ENCODE results near the gene ZNF519. TPM values are rescaled to one million over a fixed set of nuclear protein-coding genes. Genes with fewer than 3 reads are reported as not detected.

Gene ZNF519
- total and polyA plus RNA-seq, 3 experiments from 2014 or later, result 5.9 to 12.0 (median 9.9) TPM

GRCh38 chr18:14093307-14093915 is 38.8 kb downstream of the ZNF519 start:
- POLR2A ChIA-PET, result no interaction called here
- Histone ChIP-seq H3K36me3 (ENCODE audit: insufficient read depth, low read length) (no peaks in the 10 kb centered on the region), H3K9me3 (ENCODE audit: low read length) (no peaks in the 10 kb centered on the region), H3K4me3 (ENCODE audit: low read length) (no peak overlapping the region), H3K27me3 (ENCODE audit: insufficient read depth, low read length, poor library complexity, severe bottlenecking) (no peaks in the 10 kb centered on the region), H3K4me1 (ENCODE audit: insufficient read depth, low read length) (no peaks in the 10 kb centered on the region), H3K27ac (ENCODE audit: low read depth, low read length) (no peak overlapping the region)
- no peak for DNase-seq
- peak overlapping the region in 1 of 8 donors; percentile 51 for H3K27ac Mint-ChIP-seq
- H3K36me3 Mint-ChIP-seq, result peaks cover 2 to 20% (median 3%) of the 10 kb centered on the region in 3 donors
- no peaks in the 10 kb centered on the region for H3K4me1 Mint-ChIP-seq
- CTCF ChIA-PET, result no interaction called here
- H3K9me3 Mint-ChIP-seq, result peaks cover 0 to 8% (median 0%) of the 10 kb centered on the region in 5 donors
- H3K4me3 Mint-ChIP-seq, result no peak overlapping the region
- no peaks in the 10 kb centered on the region for H3K27me3 Mint-ChIP-seq

- H3K27me3 ChIP-seq (ENCODE audit: insufficient read depth, low read length, poor library complexity, severe bottlenecking), result no peaks in the 10 kb centered on the region
- H3K36me3 Mint-ChIP-seq, result peaks cover 2 to 18% (median 2%) of the 10 kb centered on the region in 3 donors
- no peaks in the 10 kb centered on the region for H3K27me3 Mint-ChIP-seq
- POLR2A ChIA-PET, result no interaction called here
- peaks cover 0 to 7% (median 0%) of the 10 kb centered on the region in 5 donors for H3K9me3 Mint-ChIP-seq
- no peaks in the 10 kb centered on the region for H3K36me3 ChIP-seq (ENCODE audit: insufficient read depth, low read length)
- no peak overlapping the region for H3K27ac ChIP-seq (ENCODE audit: low read depth, low read length)
- no peaks in the 10 kb centered on the region for H3K4me1 Mint-ChIP-seq
- no peaks in the 10 kb centered on the region for H3K9me3 ChIP-seq (ENCODE audit: low read length)
- H3K27ac Mint-ChIP-seq, result peak overlapping the region in 1 of 8 donors; percentile 51
- H3K4me3 ChIP-seq (ENCODE audit: low read length), result no peak overlapping the region
- no peak overlapping the region for H3K4me3 Mint-ChIP-seq
- H3K4me1 ChIP-seq (ENCODE audit: insufficient read depth, low read length), result no peaks in the 10 kb centered on the region
- DNase-seq, result no peak
- CTCF ChIA-PET, result no interaction called here
Measured at GRCh38 chr18:14092625-14093306, 39.5 kb downstream of the ZNF519 start.

- Histone ChIP-seq H3K9me3 (ENCODE audit: low read length) (no peaks in the 10 kb centered on the region), H3K4me3 (ENCODE audit: low read length) (no peak overlapping the region), H3K4me1 (ENCODE audit: insufficient read depth, low read length) (no peaks in the 10 kb centered on the region), H3K36me3 (ENCODE audit: insufficient read depth, low read length) (no peaks in the 10 kb centered on the region), H3K27me3 (ENCODE audit: insufficient read depth, low read length, poor library complexity, severe bottlenecking) (no peaks in the 10 kb centered on the region), H3K27ac (ENCODE audit: low read depth, low read length) (no peak overlapping the region)
- Mint-ChIP-seq H3K27ac (peak overlapping the region in 1 of 8 donors; percentile 35), H3K4me3 (no peak overlapping the region), H3K9me3 (peaks cover 0 to 3% (median 0%) of the 10 kb centered on the region in 5 donors), H3K4me1 (no peaks in the 10 kb centered on the region), H3K27me3 (peaks cover 0 to 4% of the 10 kb centered on the region in 2 donors), H3K36me3 (no peaks in the 10 kb centered on the region)
- ChIA-PET CTCF (no interaction called here), POLR2A (no interaction called here)
- no peak for DNase-seq
Measured at GRCh38 chr18:14089781-14090180, 42.5 kb downstream of the ZNF519 start.

GRCh38 chr18:14089191-14089590 is 43.0 kb downstream of the ZNF519 start:
- no peak overlapping the region for H3K4me3 ChIP-seq (ENCODE audit: low read length)
- no peak for DNase-seq
- Mint-ChIP-seq H3K9me3 (no peaks in the 10 kb centered on the region), H3K36me3 (peaks cover 0 to 5% (median 0%) of the 10 kb centered on the region in 3 donors), H3K4me1 (no peaks in the 10 kb centered on the region), H3K27me3 (peaks cover 0 to 4% of the 10 kb centered on the region in 2 donors), H3K4me3 (no peak overlapping the region), H3K27ac (no peak overlapping the region)
- H3K36me3 ChIP-seq (ENCODE audit: insufficient read depth, low read length), result no peaks in the 10 kb centered on the region
- no peak overlapping the region for H3K27ac ChIP-seq (ENCODE audit: low read depth, low read length)
- ChIA-PET POLR2A (no interaction called here), CTCF (no interaction called here)
- H3K9me3 ChIP-seq (ENCODE audit: low read length), result no peaks in the 10 kb centered on the region
- H3K4me1 ChIP-seq (ENCODE audit: insufficient read depth, low read length), result no peaks in the 10 kb centered on the region
- H3K27me3 ChIP-seq (ENCODE audit: insufficient read depth, low read length, poor library complexity, severe bottlenecking), result no peaks in the 10 kb centered on the region

- no peak overlapping the region for H3K27ac Mint-ChIP-seq
- no peak overlapping the region for H3K4me3 ChIP-seq (ENCODE audit: low read length)
- no peaks in the 10 kb centered on the region for H3K4me1 Mint-ChIP-seq
- ChIA-PET POLR2A (no interaction called here), CTCF (no interaction called here)
- peaks cover 0 to 5% (median 0%) of the 10 kb centered on the region in 3 donors for H3K36me3 Mint-ChIP-seq
- no peaks in the 10 kb centered on the region for H3K9me3 Mint-ChIP-seq
- H3K4me3 Mint-ChIP-seq, result no peak overlapping the region
- no peak overlapping the region for H3K27ac ChIP-seq (ENCODE audit: low read depth, low read length)
- H3K36me3 ChIP-seq (ENCODE audit: insufficient read depth, low read length), result no peaks in the 10 kb centered on the region
- H3K9me3 ChIP-seq (ENCODE audit: low read length), result no peaks in the 10 kb centered on the region
- H3K4me1 ChIP-seq (ENCODE audit: insufficient read depth, low read length), result no peaks in the 10 kb centered on the region
- DNase-seq, result no peak
- H3K27me3 Mint-ChIP-seq, result peaks cover 1 to 4% of the 10 kb centered on the region in 2 donors
- H3K27me3 ChIP-seq (ENCODE audit: insufficient read depth, low read length, poor library complexity, severe bottlenecking), result no peaks in the 10 kb centered on the region
Measured at GRCh38 chr18:14086458-14087231, 45.6 kb downstream of the ZNF519 start.

GRCh38 chr18:14085770-14086457 is 46.3 kb downstream of the ZNF519 start:
- Mint-ChIP-seq H3K27ac (no peak overlapping the region), H3K4me1 (no peaks in the 10 kb centered on the region), H3K4me3 (no peak overlapping the region), H3K36me3 (peaks cover 0 to 5% (median 0%) of the 10 kb centered on the region in 3 donors), H3K9me3 (no peaks in the 10 kb centered on the region), H3K27me3 (peaks cover 1 to 4% of the 10 kb centered on the region in 2 donors)
- ChIA-PET POLR2A (no interaction called here), CTCF (no interaction called here)
- DNase-seq, result no peak
- no peaks in the 10 kb centered on the region for H3K36me3 ChIP-seq (ENCODE audit: insufficient read depth, low read length)
- H3K9me3 ChIP-seq (ENCODE audit: low read length), result no peaks in the 10 kb centered on the region
- no peak overlapping the region for H3K27ac ChIP-seq (ENCODE audit: low read depth, low read length)
- H3K4me3 ChIP-seq (ENCODE audit: low read length), result no peak overlapping the region
- H3K4me1 ChIP-seq (ENCODE audit: insufficient read depth, low read length), result no peaks in the 10 kb centered on the region
- H3K27me3 ChIP-seq (ENCODE audit: insufficient read depth, low read length, poor library complexity, severe bottlenecking), result no peaks in the 10 kb centered on the region

GRCh38 chr18:14075196-14075595 is 57.0 kb downstream of the ZNF519 start:
- ChIA-PET CTCF (interaction anchor here (0.6 kb wide), 1 partner anchor 65 kb away, joined by 3 read pairs; no protein-coding TSS in a partner anchor), POLR2A (no interaction called here)
- Histone ChIP-seq H3K36me3 (ENCODE audit: insufficient read depth, low read length) (no peaks in the 10 kb centered on the region), H3K9me3 (ENCODE audit: low read length) (no peaks in the 10 kb centered on the region), H3K27me3 (ENCODE audit: insufficient read depth, low read length, poor library complexity, severe bottlenecking) (no peaks in the 10 kb centered on the region), H3K27ac (ENCODE audit: low read depth, low read length) (no peak overlapping the region), H3K4me3 (ENCODE audit: low read length) (no peak overlapping the region), H3K4me1 (ENCODE audit: insufficient read depth, low read length) (no peaks in the 10 kb centered on the region)
- Mint-ChIP-seq H3K27ac (no peak overlapping the region), H3K27me3 (no peaks in the 10 kb centered on the region), H3K4me3 (no peak overlapping the region), H3K36me3 (peaks cover under 1 to 3% (median 2%) of the 10 kb centered on the region in 3 donors), H3K9me3 (peaks cover 0 to 4% (median 3%) of the 10 kb centered on the region in 5 donors), H3K4me1 (no peaks in the 10 kb centered on the region)
- no peak for DNase-seq

- Histone ChIP-seq H3K4me1 (ENCODE audit: insufficient read depth, low read length) (no peaks in the 10 kb centered on the region), H3K27ac (ENCODE audit: low read depth, low read length) (no peak overlapping the region), H3K4me3 (ENCODE audit: low read length) (no peak overlapping the region), H3K27me3 (ENCODE audit: insufficient read depth, low read length, poor library complexity, severe bottlenecking) (no peaks in the 10 kb centered on the region), H3K36me3 (ENCODE audit: insufficient read depth, low read length) (no peaks in the 10 kb centered on the region), H3K9me3 (ENCODE audit: low read length) (no peaks in the 10 kb centered on the region)
- Mint-ChIP-seq H3K27me3 (no peaks in the 10 kb centered on the region), H3K27ac (no peak overlapping the region), H3K4me1 (no peaks in the 10 kb centered on the region), H3K9me3 (peaks cover 0 to 10% (median 4%) of the 10 kb centered on the region in 5 donors), H3K36me3 (peaks cover 2 to 6% (median 4%) of the 10 kb centered on the region in 3 donors), H3K4me3 (no peak overlapping the region)
- POLR2A ChIA-PET, result no interaction called here
- DNase-seq, result no peak
- CTCF ChIA-PET, result no interaction called here
Measured at GRCh38 chr18:14074187-14074586, 58.0 kb downstream of the ZNF519 start.

All from CD8-positive, alpha-beta memory T cell (primary cell).